HCT116 (cell line): ENCODE results near the gene CDAN1.

Experiments used
- CTCF ChIP-seq, 3 experiments: fragments of 200-600 bp in 1 of 3; sonication (generic) in 1 of 3; IDR thresholded peaks in 2 of 3; conservative IDR thresholded peaks in 1 of 3; 2 replicates each; pipeline ENCODE4 v1.5.1; 2012 to 2017; ENCODE audit warnings: low read depth in 2 of 3, low read length in 2 of 3, antibody characterized with exemption in 1 of 3, borderline replicate concordance in 1 of 3, control low read depth in 1 of 3, mild to moderate bottlenecking in 1 of 3, mixed read lengths in 1 of 3, mixed run types in 1 of 3, moderate library complexity in 1 of 3; ENCODE audit not compliant: insufficient read depth in 1 of 3
- EGR1 ChIP-seq: IDR thresholded peaks from 2 replicates; pipeline ENCODE4 v1.6.1; 2012; ENCODE audit warnings: low read depth
- ELF1 ChIP-seq: IDR thresholded peaks from 2 replicates; pipeline ENCODE4 v1.6.1; 2012; ENCODE audit warnings: low read depth, borderline replicate concordance
- EZH2 ChIP-seq: fragments of 200-600 bp; sonication (generic); IDR thresholded peaks from 2 replicates; pipeline ENCODE4 v1.6.1; 2017; ENCODE audit warnings: antibody characterized with exemption, mixed run types
- FOSL1 ChIP-seq: IDR thresholded peaks from 2 replicates; pipeline ENCODE4 v1.6.1; 2012; ENCODE audit warnings: low read depth
- POLR2A ChIP-seq: IDR thresholded peaks from 2 replicates; pipeline ENCODE4 v1.7.0; 2011; ENCODE audit warnings: borderline replicate concordance; ENCODE audit not compliant: insufficient read depth, insufficient read length; ENCODE audit errors: extremely low read depth
- POLR2AphosphoS5 ChIP-seq: IDR thresholded peaks from 2 replicates; pipeline ENCODE4 v1.6.1; 2011; ENCODE audit warnings: mild to moderate bottlenecking, low read depth, low read length, moderate library complexity
- SIN3A ChIP-seq: IDR thresholded peaks from 2 replicates; pipeline ENCODE4 v1.6.1; 2012; ENCODE audit warnings: low read depth
- SP1 ChIP-seq: IDR thresholded peaks from 2 replicates; pipeline ENCODE4 v1.6.1; 2012; ENCODE audit warnings: low read depth

GRCh38 chr15:42728972-42729371, 8.0 kb downstream of the CDAN1 start:
- no peak for TF ChIP-seq FOSL1
- TF ChIP-seq POLR2AphosphoS5 = no peak
- no peak for TF ChIP-seq SIN3A
- TF ChIP-seq CTCF (IDR thresholded peaks at IDR 0.05 in 2 of 3, conservative IDR thresholded peaks at IDR 0.05 in 1 of 3; ENCODE audit: borderline replicate concordance in 1 of 3, insufficient read depth in 1 of 3, low read depth in 2 of 3, low read length in 2 of 3) = no peak
- TF ChIP-seq POLR2A = no peak
- no peak for TF ChIP-seq EGR1
- TF ChIP-seq ELF1 = no peak
- TF ChIP-seq EZH2 = no peak
- TF ChIP-seq SP1 = no peak
